Hepatocyte (in vitro differentiated cells): Measurements from ENCODE around the gene C19orf67.

Experiments used
- EZH2phosphoT487 ChIP-seq: fragments of 200-600 bp; sonication (generic); IDR thresholded peaks from one replicate; pipeline ENCODE4 v1.6.1; 2018; ENCODE audit warnings: antibody characterized with exemption, mild to moderate bottlenecking, low read depth, moderate library complexity; ENCODE audit not compliant: unreplicated experiment, severe bottlenecking
- TF ChIP-seq, protein P1 (sequence below): fragments of 200-600 bp; sonication (generic); IDR thresholded peaks from 2 replicates; pipeline ENCODE4 v1.5.1; 2016; ENCODE audit warnings: antibody characterized with exemption, mild to moderate bottlenecking; ENCODE audit not compliant: poor library complexity

DNA sequence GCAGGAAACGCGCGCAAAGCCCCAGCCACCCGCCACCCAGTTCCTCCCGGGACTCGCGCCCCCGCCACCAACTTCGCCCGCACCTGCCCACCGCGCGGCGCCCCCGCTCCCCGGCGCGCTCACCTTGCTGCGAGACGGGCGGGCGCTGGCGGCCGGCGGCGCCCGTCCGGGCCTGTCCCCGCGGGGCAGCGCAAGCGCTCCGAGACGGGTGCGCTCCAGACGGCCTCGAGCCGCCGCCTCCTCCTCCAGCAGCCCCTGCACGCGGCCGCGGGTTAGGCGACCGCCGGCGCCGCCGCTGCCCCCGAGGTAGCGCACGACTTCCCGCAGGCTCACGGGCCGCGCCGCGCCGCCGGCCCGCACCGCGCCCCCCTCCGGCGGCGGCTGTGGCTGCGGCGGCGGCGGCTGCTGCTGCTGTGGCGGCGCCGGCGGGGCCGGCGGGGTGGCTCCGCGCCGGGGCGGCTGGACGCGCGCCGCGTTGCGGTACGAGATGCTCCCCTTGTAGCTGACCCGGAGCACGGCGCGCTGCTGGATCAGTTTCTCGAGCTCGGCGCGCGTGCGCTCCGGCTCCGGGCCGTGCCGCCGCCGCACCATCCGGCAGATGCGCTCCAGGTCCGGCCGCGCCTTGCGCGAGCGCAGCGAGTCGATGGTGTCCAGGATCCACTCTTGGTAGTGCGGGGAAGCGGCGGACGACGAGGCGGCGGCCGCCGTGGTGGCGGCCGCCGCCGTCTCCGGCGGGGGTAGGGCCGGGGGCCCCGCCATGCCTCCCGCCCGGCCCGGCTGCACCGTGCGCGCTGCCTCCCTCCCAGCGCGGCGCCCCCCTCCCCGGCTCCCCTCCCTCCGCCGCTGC lies 4.3 kb upstream of the C19orf67 start:
- TF ChIP-seq, protein P1, sequence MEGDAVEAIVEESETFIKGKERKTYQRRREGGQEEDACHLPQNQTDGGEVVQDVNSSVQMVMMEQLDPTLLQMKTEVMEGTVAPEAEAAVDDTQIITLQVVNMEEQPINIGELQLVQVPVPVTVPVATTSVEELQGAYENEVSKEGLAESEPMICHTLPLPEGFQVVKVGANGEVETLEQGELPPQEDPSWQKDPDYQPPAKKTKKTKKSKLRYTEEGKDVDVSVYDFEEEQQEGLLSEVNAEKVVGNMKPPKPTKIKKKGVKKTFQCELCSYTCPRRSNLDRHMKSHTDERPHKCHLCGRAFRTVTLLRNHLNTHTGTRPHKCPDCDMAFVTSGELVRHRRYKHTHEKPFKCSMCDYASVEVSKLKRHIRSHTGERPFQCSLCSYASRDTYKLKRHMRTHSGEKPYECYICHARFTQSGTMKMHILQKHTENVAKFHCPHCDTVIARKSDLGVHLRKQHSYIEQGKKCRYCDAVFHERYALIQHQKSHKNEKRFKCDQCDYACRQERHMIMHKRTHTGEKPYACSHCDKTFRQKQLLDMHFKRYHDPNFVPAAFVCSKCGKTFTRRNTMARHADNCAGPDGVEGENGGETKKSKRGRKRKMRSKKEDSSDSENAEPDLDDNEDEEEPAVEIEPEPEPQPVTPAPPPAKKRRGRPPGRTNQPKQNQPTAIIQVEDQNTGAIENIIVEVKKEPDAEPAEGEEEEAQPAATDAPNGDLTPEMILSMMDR: no peak
- TF ChIP-seq EZH2phosphoT487: no peak
